H1 (cell line): ENCODE data around the gene CCL8. TPM values are rescaled to one million over a fixed set of nuclear protein-coding genes. Genes with fewer than 3 reads are reported as not detected.

Experiments used
- CTCF ChIA-PET: fragments of 300-600 bp; sonication (Branson Sonifier 250); formaldehyde crosslinking; loops from one replicate; lab custom pipeline; 2021; ENCODE audit not compliant: partially characterized antibody; lab: Charles Lee
- POLR2A ChIA-PET: fragments of 300-600 bp; sonication (Branson Sonifier 250); formaldehyde crosslinking; loops from one replicate; lab custom pipeline; 2021; ENCODE audit warnings: inconsistent platforms; ENCODE audit not compliant: partially characterized antibody; lab: Charles Lee
- DNase-seq, 2 experiments: peaks; one replicate each; pipeline versions ENCODE4 v3.0.0 to v3.0.0-alpha.2; 2010 to 2022; ENCODE audit warnings: low spot score in 2 of 2, low read depth in 1 of 2, mixed read lengths in 1 of 2
- FAIRE-seq: peaks from 2 replicates; lab custom pipeline; 2011; peaks lifted over from hg19 to GRCh38; lab: Jason Lieb, UNC
- H2AFZ ChIP-seq: 2 replicates; pipeline ENCODE4 v1.8.1; 2012; ENCODE audit warnings: low read length, inconsistent platforms
- H2AK5ac ChIP-seq: 2 replicates; pipeline ENCODE4 v1.6.1; 2013; ENCODE audit warnings: low read depth, low read length
- H2BK120ac ChIP-seq: replicated peaks from 2 replicates; pipeline ENCODE3; 2013; ENCODE audit warnings: low read depth, low read length, inconsistent platforms
- H2BK12ac ChIP-seq: 2 replicates; pipeline ENCODE4 v1.6.1; 2013; ENCODE audit warnings: low read depth, low read length
- H2BK15ac ChIP-seq: 2 replicates; pipeline ENCODE4 v1.6.1; 2013; ENCODE audit warnings: low read length
- H2BK20ac ChIP-seq: 2 replicates; pipeline ENCODE4 v1.6.1; 2013; ENCODE audit warnings: low read length
- H2BK5ac ChIP-seq: 2 replicates; pipeline ENCODE4 v1.6.1; 2013; ENCODE audit warnings: low read depth, low read length
- H3K14ac ChIP-seq: 2 replicates; pipeline ENCODE4 v1.6.1; 2013; ENCODE audit warnings: inconsistent platforms; ENCODE audit not compliant: insufficient read length
- H3K18ac ChIP-seq: 2 replicates; pipeline ENCODE4 v1.6.1; 2013; ENCODE audit warnings: low read length; ENCODE audit errors: extremely low read depth
- H3K23ac ChIP-seq: 2 replicates; pipeline ENCODE4 v1.6.1; 2013; ENCODE audit warnings: inconsistent platforms; ENCODE audit not compliant: insufficient read length
- H3K23me2 ChIP-seq: 2 replicates; pipeline ENCODE4 v1.6.1; 2013; ENCODE audit warnings: low read depth, low read length
- H3K27ac ChIP-seq: 2 replicates; pipeline ENCODE4 v1.6.1; 2011; ENCODE audit warnings: low read depth, low read length, inconsistent platforms
- H3K27me3 ChIP-seq, 4 experiments: replicated peaks in 1 of 4; 1 replicate in 1 of 4; 2 replicates in 3 of 4; pipeline versions ENCODE4 v1.6.1 to v1.8.1; 2011 to 2013; ENCODE audit warnings: low read length in 3 of 4, mild to moderate bottlenecking in 3 of 4, inconsistent platforms in 2 of 4, mixed read lengths in 2 of 4, moderate library complexity in 1 of 4; ENCODE audit not compliant: control insufficient read depth in 3 of 4, insufficient read depth in 3 of 4; ENCODE audit errors: extremely low read depth in 1 of 4
- H3K36me3 ChIP-seq, 4 experiments: 2 replicates each; pipeline versions ENCODE4 v1.6.1 to v1.8.1; 2011 to 2013; ENCODE audit warnings: mild to moderate bottlenecking in 4 of 4, low read length in 3 of 4, moderate library complexity in 2 of 4, control low read depth in 1 of 4, inconsistent platforms in 1 of 4; ENCODE audit not compliant: insufficient read depth in 4 of 4, control insufficient read depth in 2 of 4
- H3K4ac ChIP-seq: replicated peaks from 2 replicates; pipeline ENCODE3; 2013; ENCODE audit warnings: low read length, low read depth, mixed read lengths, inconsistent platforms; ENCODE audit not compliant: insufficient read length
- H3K4me1 ChIP-seq, 4 experiments: replicated peaks in 1 of 4; 1 replicate in 1 of 4; 2 replicates in 3 of 4; pipeline versions ENCODE4 v1.6.1 to v1.8.1; 2011 to 2013; ENCODE audit warnings: low read length in 3 of 4, inconsistent platforms in 2 of 4, mixed read lengths in 1 of 4; ENCODE audit not compliant: insufficient read depth in 4 of 4, control insufficient read depth in 3 of 4
- H3K4me2 ChIP-seq, 2 experiments: 2 replicates each; pipeline versions ENCODE4 v1.6.1 to v1.8.1; 2011 to 2013; ENCODE audit warnings: low read depth in 2 of 2, low read length in 2 of 2, control low read depth in 1 of 2, inconsistent platforms in 1 of 2, mild to moderate bottlenecking in 1 of 2; ENCODE audit not compliant: insufficient read depth in 1 of 2
- H3K4me3 ChIP-seq, 4 experiments: fragments of 200-600, 300-600 bp in 1 of 4; sonication (generic), shearing (Covaris generic), sonication (Bioruptor Twin) in 1 of 4; 2 replicates each; pipeline versions ENCODE4 v1.5.1 to v1.8.1; 2011 to 2016; ENCODE audit warnings: low read length in 4 of 4, low read depth in 3 of 4, control low read depth in 2 of 4, inconsistent platforms in 2 of 4, mild to moderate bottlenecking in 2 of 4, mixed read lengths in 1 of 4, moderate library complexity in 1 of 4; ENCODE audit not compliant: insufficient read depth in 2 of 4; ENCODE audit errors: extremely low read depth in 1 of 4
- H3K56ac ChIP-seq: replicated peaks from 2 replicates; pipeline ENCODE3; 2013; ENCODE audit warnings: low read depth, mild to moderate bottlenecking, mixed read lengths, low read length, inconsistent platforms; ENCODE audit not compliant: insufficient read length
- H3K79me1 ChIP-seq: 2 replicates; pipeline ENCODE4 v1.6.1; 2013; ENCODE audit warnings: low read depth, low read length, control low read depth
- H3K79me2 ChIP-seq, 2 experiments: 2 replicates each; pipeline versions ENCODE4 v1.6.1 to v1.8.1; 2012 to 2013; ENCODE audit warnings: low read length in 2 of 2, mild to moderate bottlenecking in 2 of 2, inconsistent platforms in 1 of 2; ENCODE audit not compliant: insufficient read depth in 2 of 2, control insufficient read depth in 1 of 2
- H3K9ac ChIP-seq, 4 experiments: replicated peaks in 1 of 4; 1 replicate in 1 of 4; 2 replicates in 3 of 4; pipeline versions ENCODE4 v1.6.1 to v1.8.1; 2011 to 2013; ENCODE audit warnings: low read depth in 3 of 4, low read length in 3 of 4, control low read depth in 2 of 4, mild to moderate bottlenecking in 2 of 4, moderate library complexity in 2 of 4, inconsistent platforms in 1 of 4; ENCODE audit errors: extremely low read depth in 1 of 4
- H3K9me3 ChIP-seq, 2 experiments: 2 replicates each; pipeline versions ENCODE4 v1.6.1 to v1.8.1; 2012 to 2013; ENCODE audit warnings: mild to moderate bottlenecking in 2 of 2, moderate library complexity in 2 of 2, control low read depth in 1 of 2, inconsistent platforms in 1 of 2, low read depth in 1 of 2, low read length in 1 of 2, mixed read lengths in 1 of 2; ENCODE audit not compliant: insufficient read depth in 2 of 2
- H4K20me1 ChIP-seq, 2 experiments: replicated peaks in 1 of 2; 2 replicates each; pipeline versions ENCODE3 to v1.8.1; 2011 to 2013; ENCODE audit warnings: inconsistent platforms in 2 of 2, low read length in 2 of 2, mild to moderate bottlenecking in 1 of 2; ENCODE audit not compliant: insufficient read depth in 2 of 2, control insufficient read depth in 1 of 2
- H4K5ac ChIP-seq: 2 replicates; pipeline ENCODE4 v1.6.1; 2013; ENCODE audit warnings: low read length, low read depth, mixed read lengths, inconsistent platforms; ENCODE audit not compliant: insufficient read length
- H4K8ac ChIP-seq: 2 replicates; pipeline ENCODE4 v1.8.0; 2013; ENCODE audit warnings: mild to moderate bottlenecking, moderate library complexity, low read length, inconsistent platforms; ENCODE audit not compliant: insufficient read depth; ENCODE audit errors: extremely low read depth
- H4K91ac ChIP-seq: replicated peaks from 2 replicates; pipeline ENCODE3; 2013; ENCODE audit warnings: low read length, mixed read lengths, inconsistent platforms; ENCODE audit not compliant: insufficient read length
- CEBPB ChIP-seq: IDR thresholded peaks from 2 replicates; pipeline ENCODE4 v1.6.1; 2012; ENCODE audit warnings: low read depth, low read length
- WGBS, 2 experiments: shearing (Covaris generic) in 1 of 2; methylation state at CpG; one replicate each; pipeline versions ENCODE4 v1.1.6 to v1.1.7; 2013 to 2015; ENCODE audit warnings: low lambda C conversion rate in 2 of 2, mixed read lengths in 2 of 2, inconsistent platforms in 1 of 2, low coverage in 1 of 2, missing lambda C conversion rate in 1 of 2; ENCODE audit not compliant: insufficient replicate concordance in 2 of 2, insufficient coverage in 1 of 2, insufficient read length in 1 of 2; ENCODE audit errors: extremely low coverage in 1 of 2, missing lambda C conversion rate in 1 of 2; 5-methylcytosine and 5-hydroxymethylcytosine counted together
- polyA plus RNA-seq, 7 experiments: library from polyadenylated mRNA; depleted of rRNA in 3 of 7; stranded (reverse) in 5 of 7; unstranded in 2 of 7; fragments of >200 nt in 5 of 7; fragments of 200-250 nt in 2 of 7; gene quantifications; 1 replicate in 5 of 7; 2 replicates in 1 of 7; 4 replicates in 1 of 7; pipeline versions ENCODE4 v1.2.1 to v1.2.3, GENCODE V29; 2011 to 2013; ENCODE audit warnings: missing spikeins in 2 of 7, mixed read lengths in 2 of 7
- total RNA-seq: library from RNA; stranded (reverse); fragmentation: NEBNext Ultra II Directional; extraction: Animal tissue kit (Norgen Biotek cat#: 25700); gene quantifications from 2 replicates; pipeline ENCODE4 v1.2.1, GENCODE V29; 2021
- TF ChIP-seq, protein P1 (sequence below), 3 experiments: IDR thresholded peaks; 1 replicate in 2 of 3; 2 replicates in 1 of 3; pipeline versions ENCODE4 v1.5.1 to v1.6.1; 2011; ENCODE audit warnings: low read length in 3 of 3, mild to moderate bottlenecking in 3 of 3, inconsistent platforms in 2 of 3, low read depth in 1 of 3, moderate library complexity in 1 of 3; ENCODE audit not compliant: insufficient read depth in 1 of 3; ENCODE audit errors: control extremely low read depth in 1 of 3

The CCL8 gene
- total and polyA plus RNA-seq, 2 of the 8 experiments (the other 6 are each of a cell fraction or from before 2014, with no cell fraction given), result not detected

DNA sequence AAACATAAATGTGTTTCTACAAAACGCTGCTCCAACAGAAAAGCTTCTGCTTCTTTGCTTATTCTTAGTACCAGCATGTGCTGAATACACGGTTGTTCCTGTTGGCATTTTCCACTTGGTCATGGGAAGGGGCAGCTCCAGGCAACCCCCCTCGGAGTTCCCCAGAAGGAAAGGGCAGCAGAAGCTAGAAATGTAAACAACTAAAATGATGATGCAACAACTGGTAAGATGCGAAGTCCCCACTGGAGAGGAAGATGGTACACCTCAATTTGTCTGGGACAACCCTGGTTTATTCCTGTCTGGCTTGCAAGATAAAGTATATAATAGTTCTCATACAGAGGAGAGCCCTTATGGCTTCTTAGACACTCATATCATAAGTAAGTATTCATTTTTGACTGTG is 27.8 kb downstream of the CCL8 start:
- H3K18ac ChIP-seq, result no peak overlapping the region
- peak; percentile 18; the same call in 1 of the 2 replicates for TF ChIP-seq CEBPB
- TF ChIP-seq, protein P1, sequence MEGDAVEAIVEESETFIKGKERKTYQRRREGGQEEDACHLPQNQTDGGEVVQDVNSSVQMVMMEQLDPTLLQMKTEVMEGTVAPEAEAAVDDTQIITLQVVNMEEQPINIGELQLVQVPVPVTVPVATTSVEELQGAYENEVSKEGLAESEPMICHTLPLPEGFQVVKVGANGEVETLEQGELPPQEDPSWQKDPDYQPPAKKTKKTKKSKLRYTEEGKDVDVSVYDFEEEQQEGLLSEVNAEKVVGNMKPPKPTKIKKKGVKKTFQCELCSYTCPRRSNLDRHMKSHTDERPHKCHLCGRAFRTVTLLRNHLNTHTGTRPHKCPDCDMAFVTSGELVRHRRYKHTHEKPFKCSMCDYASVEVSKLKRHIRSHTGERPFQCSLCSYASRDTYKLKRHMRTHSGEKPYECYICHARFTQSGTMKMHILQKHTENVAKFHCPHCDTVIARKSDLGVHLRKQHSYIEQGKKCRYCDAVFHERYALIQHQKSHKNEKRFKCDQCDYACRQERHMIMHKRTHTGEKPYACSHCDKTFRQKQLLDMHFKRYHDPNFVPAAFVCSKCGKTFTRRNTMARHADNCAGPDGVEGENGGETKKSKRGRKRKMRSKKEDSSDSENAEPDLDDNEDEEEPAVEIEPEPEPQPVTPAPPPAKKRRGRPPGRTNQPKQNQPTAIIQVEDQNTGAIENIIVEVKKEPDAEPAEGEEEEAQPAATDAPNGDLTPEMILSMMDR (IDR thresholded peaks at IDR 0.05; ENCODE audit: control extremely low read depth in 1 of 3, insufficient read depth in 1 of 3, low read depth in 1 of 3, low read length in 3 of 3), result no peak
- H2AK5ac ChIP-seq, result no peak overlapping the region
- H3K23ac ChIP-seq, result no peak overlapping the region
- no peak for FAIRE-seq
- no peaks in the 10 kb centered on the region for H3K36me3 ChIP-seq
- H3K14ac ChIP-seq, result no peak overlapping the region
- H2BK15ac ChIP-seq, result no peak overlapping the region
- no peak overlapping the region for H3K4me3 ChIP-seq
- H3K23me2 ChIP-seq, result no peaks in the 10 kb centered on the region
- CTCF ChIA-PET, result interaction anchor here (1.0 to 2.3 kb wide), 2 partner anchors 14 to 22 kb away, joined by 3 to 8 read pairs; no protein-coding TSS in a partner anchor
- H4K5ac ChIP-seq, result no peak overlapping the region
- H4K91ac ChIP-seq, result no peak overlapping the region
- H4K8ac ChIP-seq, result no peak overlapping the region
- H3K4ac ChIP-seq, result no peak overlapping the region
- POLR2A ChIA-PET, result no interaction called here
- H3K79me2 ChIP-seq, result no peaks in the 10 kb centered on the region
- no peak overlapping the region for H3K56ac ChIP-seq
- no peak overlapping the region for H3K4me2 ChIP-seq
- H3K9ac ChIP-seq, result no peak overlapping the region
- 85% methylated on average over 4 of the region's 4 CpGs; no CpG with 5 or more reads in 1 of the 2 experiments for WGBS, 2 experiments
- no peaks in the 10 kb centered on the region for H3K79me1 ChIP-seq
- no peak overlapping the region for H2AFZ ChIP-seq
- H3K27me3 ChIP-seq, result no peaks in the 10 kb centered on the region
- H2BK20ac ChIP-seq, result no peak overlapping the region
- no peak overlapping the region for H3K27ac ChIP-seq
- no peak overlapping the region for H2BK12ac ChIP-seq
- H2BK5ac ChIP-seq, result no peak overlapping the region
- DNase-seq, result no peak
- H3K9me3 ChIP-seq, result no peaks in the 10 kb centered on the region
- peaks cover 0 to 3% (median 0%) of the 10 kb centered on the region in 4 experiments; a peak in 1 of 7 replicates for H3K4me1 ChIP-seq
- H4K20me1 ChIP-seq, result no peaks in the 10 kb centered on the region
- H2BK120ac ChIP-seq, result no peak overlapping the region
